ENCODE measurements around the gene PUDP.

DNA sequence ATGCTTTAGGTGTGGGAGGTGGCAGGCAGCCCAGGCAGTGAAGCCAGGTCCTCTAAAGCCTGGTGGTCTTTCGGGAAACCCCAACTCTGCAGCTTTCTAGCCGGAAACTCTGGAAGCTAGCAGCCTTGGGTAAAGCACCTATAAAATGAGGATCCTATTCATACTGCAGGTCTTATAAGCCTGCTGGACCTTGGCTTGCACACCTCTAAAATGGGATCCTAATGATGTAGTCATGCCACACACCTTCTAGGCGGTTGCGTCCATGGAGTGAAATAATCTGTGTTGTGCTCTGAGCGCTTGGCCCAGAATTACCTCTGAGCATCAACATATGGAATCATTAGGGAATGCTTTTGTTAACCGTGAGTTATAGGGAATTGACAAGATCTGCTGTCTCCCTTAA, 36.4 kb downstream of the PUDP start:
- TF ChIP-seq, protein P1, sequence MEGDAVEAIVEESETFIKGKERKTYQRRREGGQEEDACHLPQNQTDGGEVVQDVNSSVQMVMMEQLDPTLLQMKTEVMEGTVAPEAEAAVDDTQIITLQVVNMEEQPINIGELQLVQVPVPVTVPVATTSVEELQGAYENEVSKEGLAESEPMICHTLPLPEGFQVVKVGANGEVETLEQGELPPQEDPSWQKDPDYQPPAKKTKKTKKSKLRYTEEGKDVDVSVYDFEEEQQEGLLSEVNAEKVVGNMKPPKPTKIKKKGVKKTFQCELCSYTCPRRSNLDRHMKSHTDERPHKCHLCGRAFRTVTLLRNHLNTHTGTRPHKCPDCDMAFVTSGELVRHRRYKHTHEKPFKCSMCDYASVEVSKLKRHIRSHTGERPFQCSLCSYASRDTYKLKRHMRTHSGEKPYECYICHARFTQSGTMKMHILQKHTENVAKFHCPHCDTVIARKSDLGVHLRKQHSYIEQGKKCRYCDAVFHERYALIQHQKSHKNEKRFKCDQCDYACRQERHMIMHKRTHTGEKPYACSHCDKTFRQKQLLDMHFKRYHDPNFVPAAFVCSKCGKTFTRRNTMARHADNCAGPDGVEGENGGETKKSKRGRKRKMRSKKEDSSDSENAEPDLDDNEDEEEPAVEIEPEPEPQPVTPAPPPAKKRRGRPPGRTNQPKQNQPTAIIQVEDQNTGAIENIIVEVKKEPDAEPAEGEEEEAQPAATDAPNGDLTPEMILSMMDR (IDR thresholded peaks at IDR 0.05): no peak
- no peak for TF ChIP-seq POLR2A (IDR thresholded peaks at IDR 0.05)

Measured in testis (tissue), 2 donors.